H1 (cell line): Measurements from ENCODE around the gene TNNI2. TPM values are rescaled to one million over a fixed set of nuclear protein-coding genes. Genes with fewer than 3 reads are reported as not detected.

Experiments used
- CBX8 ChIP-seq: fragments of 300-800, 300-1000 bp; sonication (generic); IDR thresholded peaks from 2 replicates; pipeline ENCODE4 v1.7.1; 2016; ENCODE audit warnings: low read depth, low read length, borderline replicate concordance
- HDAC2 ChIP-seq, 2 experiments: fragments of 300-600 bp in 1 of 2; sonication (generic) in 1 of 2; IDR thresholded peaks; 2 replicates each; pipeline ENCODE4 v1.6.1; 2011 to 2012; ENCODE audit warnings: low read depth in 2 of 2, low read length in 2 of 2, mild to moderate bottlenecking in 2 of 2, moderate library complexity in 2 of 2, borderline replicate concordance in 1 of 2, inconsistent platforms in 1 of 2
- polyA plus RNA-seq, 7 experiments: library from polyadenylated mRNA; depleted of rRNA in 3 of 7; stranded (reverse) in 5 of 7; unstranded in 2 of 7; fragments of >200 nt in 5 of 7; fragments of 200-250 nt in 2 of 7; gene quantifications; 1 replicate in 5 of 7; 2 replicates in 1 of 7; 4 replicates in 1 of 7; pipeline versions ENCODE4 v1.2.1 to v1.2.3, GENCODE V29; 2011 to 2013; ENCODE audit warnings: missing spikeins in 2 of 7, mixed read lengths in 2 of 7
- total RNA-seq: library from RNA; stranded (reverse); fragmentation: NEBNext Ultra II Directional; extraction: Animal tissue kit (Norgen Biotek cat#: 25700); gene quantifications from 2 replicates; pipeline ENCODE4 v1.2.1, GENCODE V29; 2021
- TF ChIP-seq, protein P1 (sequence below): IDR thresholded peaks from 2 replicates; pipeline ENCODE4 v1.6.1; 2012; ENCODE audit warnings: inconsistent platforms

The TNNI2 gene
- total and polyA plus RNA-seq, 2 of the 8 experiments (the other 6 are each of a cell fraction or from before 2014, with no cell fraction given) = not detected

DNA sequence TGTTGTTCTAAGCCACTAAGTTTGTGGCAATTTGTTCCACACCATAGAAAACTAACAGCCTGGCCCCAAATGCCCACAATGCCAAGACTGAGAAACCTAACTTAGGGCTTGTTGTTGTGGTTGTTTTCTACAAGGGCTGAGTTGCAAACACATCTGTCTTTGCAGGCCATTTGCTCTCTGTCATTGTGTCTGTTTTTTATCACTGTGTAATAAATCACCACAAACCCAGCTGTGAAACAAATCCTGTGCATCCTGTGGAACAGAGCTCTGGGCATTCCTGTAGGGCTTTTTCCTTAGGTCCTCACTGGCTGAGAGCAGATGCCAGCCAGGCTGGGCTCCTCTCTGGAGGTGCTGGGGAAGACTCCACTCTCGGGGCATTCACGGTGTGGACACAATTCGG is 19.7 kb upstream of the TNNI2 start (continued):
- TF ChIP-seq HDAC2 (IDR thresholded peaks at IDR 0.05; ENCODE audit: borderline replicate concordance in 1 of 2, low read depth in 2 of 2, low read length in 2 of 2) = no peak
- no peak for TF ChIP-seq CBX8
- TF ChIP-seq, protein P1, sequence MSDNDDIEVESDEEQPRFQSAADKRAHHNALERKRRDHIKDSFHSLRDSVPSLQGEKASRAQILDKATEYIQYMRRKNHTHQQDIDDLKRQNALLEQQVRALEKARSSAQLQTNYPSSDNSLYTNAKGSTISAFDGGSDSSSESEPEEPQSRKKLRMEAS = no peak
